ENCODE data around the gene EXD2.

- TF ChIP-seq REST (IDR thresholded peaks at IDR 0.05; ENCODE audit: insufficient replicate concordance, low read depth), result no peak
- TF ChIP-seq, protein P1, sequence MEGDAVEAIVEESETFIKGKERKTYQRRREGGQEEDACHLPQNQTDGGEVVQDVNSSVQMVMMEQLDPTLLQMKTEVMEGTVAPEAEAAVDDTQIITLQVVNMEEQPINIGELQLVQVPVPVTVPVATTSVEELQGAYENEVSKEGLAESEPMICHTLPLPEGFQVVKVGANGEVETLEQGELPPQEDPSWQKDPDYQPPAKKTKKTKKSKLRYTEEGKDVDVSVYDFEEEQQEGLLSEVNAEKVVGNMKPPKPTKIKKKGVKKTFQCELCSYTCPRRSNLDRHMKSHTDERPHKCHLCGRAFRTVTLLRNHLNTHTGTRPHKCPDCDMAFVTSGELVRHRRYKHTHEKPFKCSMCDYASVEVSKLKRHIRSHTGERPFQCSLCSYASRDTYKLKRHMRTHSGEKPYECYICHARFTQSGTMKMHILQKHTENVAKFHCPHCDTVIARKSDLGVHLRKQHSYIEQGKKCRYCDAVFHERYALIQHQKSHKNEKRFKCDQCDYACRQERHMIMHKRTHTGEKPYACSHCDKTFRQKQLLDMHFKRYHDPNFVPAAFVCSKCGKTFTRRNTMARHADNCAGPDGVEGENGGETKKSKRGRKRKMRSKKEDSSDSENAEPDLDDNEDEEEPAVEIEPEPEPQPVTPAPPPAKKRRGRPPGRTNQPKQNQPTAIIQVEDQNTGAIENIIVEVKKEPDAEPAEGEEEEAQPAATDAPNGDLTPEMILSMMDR (IDR thresholded peaks at IDR 0.05; ENCODE audit: insufficient read depth, low read length), result no peak
These were observed 100.7 kb downstream of the EXD2 start for GRCh38 chr14:69291891-69292561.
